Measurements from ENCODE around the gene TRAF2. TPM values are rescaled to one million over a fixed set of nuclear protein-coding genes. Genes with fewer than 3 reads are reported as not detected.

The TRAF2 gene
- total and polyA plus RNA-seq, 2 of the 8 experiments (the other 6 are each of a cell fraction or from before 2014, with no cell fraction given), result 26.9 to 50.2 TPM

- no peaks in the 10 kb centered on the region for H3K27me3 ChIP-seq (replicated peaks in 1 of 4; ENCODE audit: control insufficient read depth in 3 of 4, extremely low read depth in 1 of 4, insufficient read depth in 3 of 4, low read length in 3 of 4)
- H3K79me1 ChIP-seq (ENCODE audit: low read depth, low read length), result no peaks in the 10 kb centered on the region; the same call in 1 of the 2 replicates
- H4K91ac ChIP-seq (replicated peaks; ENCODE audit: insufficient read length, low read length), result peak overlapping the region; percentile 9
- H3K4me2 ChIP-seq (ENCODE audit: insufficient read depth in 1 of 2, low read depth in 2 of 2, low read length in 2 of 2), result no peak overlapping the region
- no peak overlapping the region for H4K5ac ChIP-seq (ENCODE audit: insufficient read length, low read depth, low read length)
- H3K9me3 ChIP-seq (ENCODE audit: insufficient read depth in 2 of 2, low read depth in 1 of 2, low read length in 1 of 2), result no peaks in the 10 kb centered on the region
- no peak overlapping the region for H3K9ac ChIP-seq (replicated peaks in 1 of 4; ENCODE audit: extremely low read depth in 1 of 4, low read depth in 3 of 4, low read length in 3 of 4)
- 0 out of 2 replicates have a peak overlapping the region, but pooled peaks have one; percentile 25 for H4K8ac ChIP-seq (ENCODE audit: extremely low read depth, insufficient read depth, low read length)
- H2BK20ac ChIP-seq (ENCODE audit: low read length), result no peak overlapping the region
- no peak overlapping the region for H2BK120ac ChIP-seq (replicated peaks; ENCODE audit: low read depth, low read length)
- peaks cover 0 to 10% (median 3%) of the 10 kb centered on the region in 4 experiments; a peak in 5 of 7 replicates for H3K4me1 ChIP-seq (replicated peaks in 1 of 4; ENCODE audit: control insufficient read depth in 3 of 4, insufficient read depth in 4 of 4, low read length in 3 of 4)
- no peak overlapping the region for H3K56ac ChIP-seq (replicated peaks; ENCODE audit: insufficient read length, low read depth, low read length)
- no peak overlapping the region for H3K23ac ChIP-seq (ENCODE audit: insufficient read length)
- H3K27ac ChIP-seq (ENCODE audit: low read depth, low read length), result no peak overlapping the region
- H4K20me1 ChIP-seq (replicated peaks in 1 of 2; ENCODE audit: control insufficient read depth in 1 of 2, insufficient read depth in 2 of 2, low read length in 2 of 2), result peaks cover 7 to 12% of the 10 kb centered on the region in 2 experiments
- no peak overlapping the region for H3K4ac ChIP-seq (replicated peaks; ENCODE audit: insufficient read length, low read depth, low read length)
- peaks cover 6% of the 10 kb centered on the region for H3K23me2 ChIP-seq (ENCODE audit: low read depth, low read length)
- no peak overlapping the region for H2AK5ac ChIP-seq (ENCODE audit: low read depth, low read length)
- WGBS, 2 experiments (ENCODE audit: extremely low coverage in 1 of 2, insufficient coverage in 1 of 2, insufficient read length in 1 of 2, insufficient replicate concordance in 2 of 2, low coverage in 1 of 2, low lambda C conversion rate in 2 of 2, missing lambda C conversion rate in 1 of 2), result 89% methylated on average over 29 of the region's 29 CpGs; no CpG with 5 or more reads in 1 of the 2 experiments
- 0 out of 2 replicates have a peak, but pooled peaks have one; percentile 17 for TF ChIP-seq POLR2AphosphoS5 (IDR thresholded peaks at IDR 0.05; ENCODE audit: low read depth, low read length)
- TF ChIP-seq JUN (IDR thresholded peaks at IDR 0.05; ENCODE audit: low read depth, low read length), result no peak
- no peak for TF ChIP-seq TBP (IDR thresholded peaks at IDR 0.05; ENCODE audit: low read depth, low read length)
- TF ChIP-seq GABPA (IDR thresholded peaks at IDR 0.05; ENCODE audit: borderline replicate concordance, insufficient read depth, low read length), result no peak
- TF ChIP-seq EGR1 (IDR thresholded peaks at IDR 0.05; ENCODE audit: borderline replicate concordance, low read depth, low read length), result no peak
- TF ChIP-seq MAX (IDR thresholded peaks at IDR 0.05), result no peak
- no peak overlapping the region for H2BK12ac ChIP-seq (ENCODE audit: low read depth, low read length)
- H3K79me2 ChIP-seq (ENCODE audit: control insufficient read depth in 1 of 2, insufficient read depth in 2 of 2, low read length in 2 of 2), result no peaks in the 10 kb centered on the region
- H2BK5ac ChIP-seq (ENCODE audit: low read depth, low read length), result no peak overlapping the region
- no peak overlapping the region for H2AFZ ChIP-seq (ENCODE audit: low read length)
- H3K36me3 ChIP-seq (ENCODE audit: control insufficient read depth in 2 of 4, insufficient read depth in 4 of 4, low read length in 3 of 4), result peaks cover 0 to 7% (median 3%) of the 10 kb centered on the region in 4 experiments; a peak in 5 of 8 replicates
- no peak for FAIRE-seq
- DNase-seq (ENCODE audit: low read depth in 1 of 2, low spot score in 2 of 2), result peak in 1 of 2 experiments; percentile 48
- no peak overlapping the region for H2BK15ac ChIP-seq (ENCODE audit: low read length)
- no peak overlapping the region for H3K14ac ChIP-seq (ENCODE audit: insufficient read length)
- no peak overlapping the region for H3K4me3 ChIP-seq (ENCODE audit: extremely low read depth in 1 of 4, insufficient read depth in 2 of 4, low read depth in 3 of 4, low read length in 4 of 4)
- no peak overlapping the region for H3K18ac ChIP-seq (ENCODE audit: extremely low read depth, low read length)
- CTCF ChIA-PET (ENCODE audit: partially characterized antibody), result interaction anchor here (1.2 to 1.8 kb wide), 2 partner anchors 10 kb away, joined by 3 to 6 read pairs; partner anchors contain the start of gene AJM1
- POLR2A ChIA-PET (ENCODE audit: partially characterized antibody), result interaction anchor here (0.8 to 16.2 kb wide), 5 partner anchors 9 to 34 kb away, joined by 4 to 248 read pairs (median 5); partner anchors contain the start of genes AJM1, EDF1 and TRAF2
Measured at GRCh38 chr9:136852664-136853595, 33.4 kb upstream of the TRAF2 start.

Measured in H1 (cell line).